PC-9 (cell line): ENCODE measurements around the gene C9. TPM values are rescaled to one million over a fixed set of nuclear protein-coding genes. Genes with fewer than 3 reads are reported as not detected.
"Not testable (repeated sequence)": the region's sequence is repeated elsewhere in the genome, so short reads cannot be mapped to it uniquely, and the experiment has no call there.

Experiments used
- BruUV-seq: library from RNA; stranded (reverse); fragments of 400-500 nt; replicated peaks from 2 replicates; lab custom pipeline; 2021; lab: Mats Ljungman, UMichigan
- CTCF ChIA-PET: fragments of 300-600 bp; sonication (Branson Sonifier 250); formaldehyde crosslinking; loops from one replicate; lab custom pipeline; 2022; ENCODE audit warnings: antibody characterized with exemption; lab: Charles Lee
- POLR2A ChIA-PET: fragments of 300-600 bp; sonication (Branson Sonifier 250); formaldehyde crosslinking; loops from one replicate; lab custom pipeline; 2022; ENCODE audit warnings: antibody characterized with exemption; ENCODE audit not compliant: unreplicated experiment; lab: Charles Lee
- DNase-seq, 2 experiments: peaks; one replicate each; pipeline versions ENCODE4 v3.0.0 to v3.0.0-alpha.2; 2015 to 2022; ENCODE audit warnings: mixed read lengths in 1 of 2
- H2AFZ ChIP-seq: fragments of 200-600 bp; sonication (generic); 2 replicates; pipeline ENCODE4 v1.8.1; 2017; ENCODE audit warnings: antibody characterized with exemption
- H3F3A ChIP-seq: fragments of 200-600 bp; sonication (generic); 2 replicates; pipeline ENCODE4 v1.8.1; 2017; ENCODE audit warnings: antibody characterized with exemption, mild to moderate bottlenecking, low read depth; ENCODE audit not compliant: insufficient read depth
- H3K27ac ChIP-seq: fragments of 200-600 bp; sonication (generic); 2 replicates; pipeline ENCODE4 v1.6.1; 2016; ENCODE audit warnings: mixed run types
- H3K27me3 ChIP-seq: fragments of 200-600 bp; sonication (generic); 2 replicates; pipeline ENCODE4 v1.6.1; 2016; ENCODE audit warnings: low read depth, mixed run types; ENCODE audit not compliant: insufficient read depth
- H3K36me3 ChIP-seq: fragments of 200-600 bp; sonication (generic); 2 replicates; pipeline ENCODE4 v1.6.1; 2016; ENCODE audit warnings: low read depth, mixed run types
- H3K4me1 ChIP-seq: fragments of 200-600 bp; sonication (generic); replicated peaks from 2 replicates; pipeline ENCODE4 v1.6.1; 2016; ENCODE audit warnings: mixed run types; ENCODE audit not compliant: insufficient read depth
- H3K4me2 ChIP-seq: fragments of 200-600 bp; sonication (generic); 2 replicates; pipeline ENCODE4 v1.6.1; 2017; ENCODE audit warnings: mixed run types
- H3K4me3 ChIP-seq: fragments of 200-600 bp; sonication (generic); 2 replicates; pipeline ENCODE4 v1.6.1; 2016; ENCODE audit warnings: mixed run types
- H3K79me2 ChIP-seq: fragments of 200-600 bp; sonication (generic); 2 replicates; pipeline ENCODE4 v1.6.1; 2017; ENCODE audit warnings: low read depth, mixed run types
- H3K9me2 ChIP-seq: fragments of 200-600 bp; sonication (generic); 2 replicates; pipeline ENCODE4 v1.8.1; 2017; ENCODE audit warnings: mild to moderate bottlenecking; ENCODE audit not compliant: insufficient read depth
- H3K9me3 ChIP-seq: fragments of 200-600 bp; sonication (generic); 2 replicates; pipeline ENCODE4 v1.8.1; 2016; ENCODE audit warnings: low read depth; ENCODE audit not compliant: insufficient read depth
- H4K20me1 ChIP-seq: fragments of 200-600 bp; sonication (generic); 2 replicates; pipeline ENCODE4 v1.8.1; 2017; ENCODE audit not compliant: insufficient read depth
- CTCF ChIP-seq: fragments of 200-600 bp; sonication (generic); conservative IDR thresholded peaks from 2 replicates; pipeline ENCODE4 v1.6.1; 2017; ENCODE audit warnings: mixed run types, antibody characterized with exemption, mild to moderate bottlenecking, moderate library complexity
- EZH2 ChIP-seq: fragments of 200-600 bp; sonication (generic); IDR thresholded peaks from 2 replicates; pipeline ENCODE4 v1.8.0; 2017; ENCODE audit warnings: antibody characterized with exemption, low read depth
- intact Hi-C: fragments of 100-400 bp; cut with micrococcal nuclease; formaldehyde crosslinking; loops from one replicate; pipeline ENCODE4 v1.10.0; 2022; ENCODE audit not compliant: unreplicated experiment
- total RNA-seq: library from RNA; stranded (reverse); gene quantifications from 2 replicates; pipeline ENCODE4 v1.2.3, GENCODE V29; 2021

C9 gene
- total RNA-seq, 1 experiment from 2014 or later, result not detected

GRCh38 chr5:39273314-39273954 lies 90.9 kb downstream of the C9 start:
- Histone ChIP-seq H3K4me1 (no peaks in the 10 kb centered on the region), H3K27ac (no peak overlapping the region), H3K9me3 (no peaks in the 10 kb centered on the region), H3K36me3 (no peaks in the 10 kb centered on the region), H3K27me3 (no peaks in the 10 kb centered on the region), H3K4me3 (no peak overlapping the region), H3K9me2 (no peaks in the 10 kb centered on the region), H3K4me2 (no peak overlapping the region), H3K79me2 (no peaks in the 10 kb centered on the region), H4K20me1 (no peaks in the 10 kb centered on the region), H3F3A (peaks cover 3% of the 10 kb centered on the region; the same call in 1 of the 2 replicates), H2AFZ (no peak overlapping the region)
- ChIA-PET CTCF (no interaction called here), POLR2A (no interaction called here)
- TF ChIP-seq EZH2, result no peak
- TF ChIP-seq CTCF, result no peak
- DNase-seq, result no peak
- intact Hi-C loops, result no loop called here
- no TSS peak for BruUV-seq

GRCh38 chr5:39272869-39273231 lies 91.4 kb downstream of the C9 start:
- H3K27ac ChIP-seq, BruUV-seq, CTCF ChIA-PET, H3K27me3 ChIP-seq, H3K36me3 ChIP-seq, H3K9me3 ChIP-seq, H3F3A ChIP-seq, H2AFZ ChIP-seq, H3K4me2 ChIP-seq, DNase-seq, H3K4me3 ChIP-seq, intact Hi-C loops, H3K9me2 ChIP-seq, H4K20me1 ChIP-seq, POLR2A ChIA-PET, H3K4me1 ChIP-seq, H3K79me2 ChIP-seq: not testable (repeated sequence)

GRCh38 chr5:39270225-39270848 lies 94.0 kb downstream of the C9 start:
- H3K4me1 ChIP-seq, result 0 out of 2 replicates have a peak, but pooled peaks cover 5% of the 10 kb centered on the region
- peaks cover 3% of the 10 kb centered on the region; the same call in 1 of the 2 replicates for H3F3A ChIP-seq
- ChIA-PET POLR2A (interaction anchor here (0.6 kb wide), 1 partner anchor 231 kb away, joined by 7 read pairs; no protein-coding TSS in a partner anchor), CTCF (interaction anchor here (0.6 to 1.1 kb wide), 3 partner anchors 48 to 303 kb away, joined by 3 to 6 read pairs (median 3); no protein-coding TSS in a partner anchor)
- intact Hi-C loops, result no loop called here
- H4K20me1 ChIP-seq, result no peaks in the 10 kb centered on the region
- no peak overlapping the region for H3K4me2 ChIP-seq
- H3K9me3 ChIP-seq, result no peaks in the 10 kb centered on the region
- no peak for TF ChIP-seq EZH2
- TF ChIP-seq CTCF, result no peak
- H3K4me3 ChIP-seq, result no peak overlapping the region
- no peak overlapping the region for H2AFZ ChIP-seq
- H3K36me3 ChIP-seq, result no peaks in the 10 kb centered on the region
- H3K27me3 ChIP-seq, result no peaks in the 10 kb centered on the region
- no peaks in the 10 kb centered on the region for H3K9me2 ChIP-seq
- no peak for DNase-seq
- no peak overlapping the region for H3K27ac ChIP-seq
- no TSS peak for BruUV-seq
- H3K79me2 ChIP-seq, result no peaks in the 10 kb centered on the region
